CD4-positive, alpha-beta T cell treated with Interleukin-1 beta for 1 hour (primary cell): Measurements from ENCODE around the gene ASCC3.
A peak's percentile ranks its signal among the peaks of the same experiment; 100 is the strongest.

Source experiments
- DNase-seq, 2 donors: peaks; one replicate each; pipeline ENCODE4 v3.0.0-alpha.2; 2020 to 2022

The ASCC3 gene

GRCh38 chr6:100484474-100484873 is 396.7 kb downstream of the ASCC3 start:
- DNase-seq = no peak

GRCh38 chr6:100482698-100483097 is 398.4 kb downstream of the ASCC3 start:
- DNase-seq = no peak

- DNase-seq = peak in 1 of 2 donors; percentile 22
Measured at GRCh38 chr6:100479179-100480035, 401.7 kb downstream of the ASCC3 start.

GRCh38 chr6:100475554-100476320 is 405.4 kb downstream of the ASCC3 start:
- no peak for DNase-seq

GRCh38 chr6:100473182-100473581 is 407.9 kb downstream of the ASCC3 start:
- no peak for DNase-seq

GRCh38 chr6:100472674-100473073 is 408.5 kb downstream of the ASCC3 start:
- DNase-seq = no peak

- DNase-seq = no peak
Measured at GRCh38 chr6:100470422-100471120, 410.6 kb downstream of the ASCC3 start.

- no peak for DNase-seq
Measured at GRCh38 chr6:100469101-100469859, 411.8 kb downstream of the ASCC3 start.

GRCh38 chr6:100468016-100468622 is 413.0 kb downstream of the ASCC3 start:
- DNase-seq = no peak

GRCh38 chr6:100467129-100468015 is 413.8 kb downstream of the ASCC3 start:
- DNase-seq = no peak

- no peak for DNase-seq
Measured at GRCh38 chr6:100466410-100467128, 414.6 kb downstream of the ASCC3 start.

GRCh38 chr6:100465701-100466409 is 415.3 kb downstream of the ASCC3 start:
- DNase-seq = no peak

- no peak for DNase-seq
Measured at GRCh38 chr6:100464903-100465700, 416.0 kb downstream of the ASCC3 start, which contains the start of gene SIM1. TSS of gene SIM1 (minus strand) at chr6:100464921. CDS start at chr6:100463468, 1,453 bp downstream.

- no peak for DNase-seq
Measured at GRCh38 chr6:100464162-100464851, 416.8 kb downstream of the ASCC3 start.

GRCh38 chr6:100463630-100464161 is 417.4 kb downstream of the ASCC3 start:
- DNase-seq = no peak

- DNase-seq = no peak
Measured at GRCh38 chr6:100462706-100463629, 418.2 kb downstream of the ASCC3 start.
